Stimulated activated CD4-positive, alpha-beta T cell treated with anti-CD3 and anti-CD28 coated beads, Interleukin-12 subunit alpha, Interleukin-12 subunit beta, amount 100 ng/mL, for 24 hours (primary cell): ENCODE measurements around the gene PNPLA5.

Experiments used
- DNase-seq, 2 experiments: peaks; one replicate each; pipeline ENCODE4 v3.0.0-alpha.2; 2020; ENCODE audit warnings: low read depth in 2 of 2

PNPLA5 gene

GRCh38 chr22:43901976-43902643 is 10.3 kb upstream of the PNPLA5 start:
- DNase-seq: no peak

- no peak for DNase-seq
Observed at GRCh38 chr22:43900206-43900605, 8.4 kb upstream of the PNPLA5 start.

- no peak for DNase-seq
Observed at GRCh38 chr22:43897751-43898261, 6.0 kb upstream of the PNPLA5 start.

DNA sequence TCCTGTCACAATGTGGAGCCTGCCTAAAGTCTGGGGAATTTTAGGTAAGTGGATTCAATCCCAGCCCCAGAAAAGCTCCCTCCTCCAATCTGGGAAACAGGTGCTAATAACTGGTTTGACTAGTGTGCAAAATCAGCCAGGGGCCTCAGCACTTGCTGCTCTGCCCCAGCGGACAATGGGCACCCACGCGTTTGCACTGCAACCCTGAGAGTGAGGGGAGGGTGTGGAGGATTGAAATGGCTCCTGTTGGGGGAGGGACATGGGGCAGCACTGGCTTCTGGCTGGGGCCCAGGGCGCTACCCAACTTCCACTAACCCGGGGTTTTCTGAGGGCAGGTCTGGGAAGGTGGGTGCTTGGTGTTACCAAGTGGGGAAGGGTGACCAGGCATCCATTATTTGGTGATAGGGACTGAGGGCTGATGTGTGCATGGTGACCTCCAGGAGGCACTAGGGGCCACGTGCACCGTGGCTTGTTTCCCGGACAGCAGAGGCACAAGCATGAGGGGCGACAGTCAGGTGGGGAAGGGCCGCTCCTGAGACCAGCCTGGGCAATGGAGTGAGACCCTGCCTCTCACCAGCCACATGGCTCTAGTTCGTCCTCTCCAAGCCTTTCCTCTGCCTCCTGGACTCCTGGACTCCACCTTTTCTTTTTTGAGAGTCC is 4.3 kb upstream of the PNPLA5 start:
- DNase-seq: no peak

DNA sequence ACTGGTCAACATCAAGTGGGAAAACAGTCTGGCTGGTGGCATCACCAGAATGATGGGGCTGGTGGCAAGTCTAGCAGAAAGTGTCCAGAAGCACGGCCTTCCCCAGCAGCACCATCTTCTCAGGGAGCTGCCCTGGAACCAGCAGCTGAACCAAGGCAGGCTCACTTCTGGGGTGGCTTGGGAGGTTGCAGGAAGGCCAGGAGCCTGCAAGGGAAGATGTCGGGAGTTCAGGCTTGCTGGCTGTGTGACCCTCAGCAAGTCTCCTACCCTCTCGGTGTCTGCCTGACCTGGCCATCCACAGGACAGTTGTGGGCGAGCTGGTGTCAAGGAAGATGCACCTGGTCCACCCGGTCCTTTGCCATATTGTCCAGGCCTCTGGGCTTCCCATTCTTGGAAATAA is 2.3 kb upstream of the PNPLA5 start:
- DNase-seq: no peak

DNA sequence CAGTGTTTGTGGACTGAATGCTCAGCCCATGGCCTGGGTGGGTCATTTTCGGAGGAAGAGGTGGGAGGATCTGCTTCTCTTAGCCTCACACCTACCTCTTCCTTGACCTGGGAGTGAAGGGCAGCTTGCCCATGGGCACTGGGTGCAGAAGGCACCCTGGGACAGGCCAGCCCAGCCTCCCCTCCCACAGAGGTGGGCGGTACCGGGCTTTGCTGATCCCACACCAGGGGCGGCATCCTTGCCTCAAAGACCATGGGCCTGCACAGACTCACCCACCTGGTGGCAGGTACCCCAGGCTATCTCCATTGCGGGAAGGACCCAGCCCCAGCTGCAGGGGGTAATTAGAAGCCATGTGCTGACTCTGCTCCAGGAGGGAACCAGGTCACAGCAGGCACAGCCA is 1.5 kb upstream of the PNPLA5 start:
- no peak for DNase-seq

DNA sequence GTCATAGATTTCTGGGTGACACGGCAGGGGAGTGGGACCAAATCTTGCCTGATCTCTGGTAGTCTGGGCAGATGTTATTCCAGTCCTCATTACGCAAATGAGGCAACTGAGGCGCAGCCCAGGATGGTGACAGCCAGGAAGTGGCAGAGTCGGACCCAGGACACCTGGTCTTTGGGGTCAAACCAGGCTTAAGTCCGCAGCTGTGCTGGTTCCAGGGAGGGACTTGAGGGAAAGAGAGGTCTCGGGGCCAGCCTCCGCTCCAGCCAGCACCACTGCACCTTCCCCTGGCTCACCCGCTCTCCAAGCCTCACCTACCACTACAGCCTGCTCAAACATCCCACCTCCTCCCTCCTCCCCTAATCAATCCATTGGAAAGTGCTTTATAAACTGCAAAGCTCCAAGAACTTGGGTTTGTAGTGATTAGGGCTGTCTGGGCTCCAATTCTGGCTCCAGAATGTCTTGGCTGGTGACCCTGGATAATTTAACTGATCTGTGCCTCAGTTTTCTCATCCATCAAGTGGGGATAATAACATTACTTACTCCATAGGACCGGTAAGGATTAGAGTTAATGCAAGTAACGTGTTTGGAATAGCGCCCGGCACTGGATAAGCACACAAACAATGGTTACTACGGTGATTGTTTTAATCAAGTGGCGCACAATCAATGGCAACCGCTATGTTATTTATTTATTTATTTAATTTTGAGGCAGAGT is 526 bp upstream of the PNPLA5 start:
- DNase-seq: no peak

- DNase-seq: no peak
Observed at GRCh38 chr22:43890901-43891331, 897 bp downstream of the PNPLA5 start.

DNA sequence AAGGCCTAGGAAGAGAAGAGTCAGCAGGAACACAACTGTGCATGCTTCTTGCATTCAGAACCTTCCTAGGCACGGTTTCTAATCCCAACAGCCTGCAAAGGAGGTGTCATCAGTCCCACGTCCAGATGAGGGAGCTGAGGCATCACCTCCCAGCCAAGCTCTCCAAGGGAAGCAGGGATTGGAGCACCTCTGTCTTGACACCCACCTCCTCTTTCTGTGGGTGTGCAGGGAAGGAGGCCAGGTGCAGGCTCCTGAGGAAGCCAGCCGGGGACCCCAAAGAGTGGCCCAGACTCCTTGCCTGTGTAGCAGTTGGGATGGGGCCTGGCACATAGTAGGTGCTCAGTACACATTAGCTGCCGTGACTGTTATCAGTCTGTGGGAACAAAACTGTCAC is 2.0 kb downstream of the PNPLA5 start:
- DNase-seq: no peak

DNA sequence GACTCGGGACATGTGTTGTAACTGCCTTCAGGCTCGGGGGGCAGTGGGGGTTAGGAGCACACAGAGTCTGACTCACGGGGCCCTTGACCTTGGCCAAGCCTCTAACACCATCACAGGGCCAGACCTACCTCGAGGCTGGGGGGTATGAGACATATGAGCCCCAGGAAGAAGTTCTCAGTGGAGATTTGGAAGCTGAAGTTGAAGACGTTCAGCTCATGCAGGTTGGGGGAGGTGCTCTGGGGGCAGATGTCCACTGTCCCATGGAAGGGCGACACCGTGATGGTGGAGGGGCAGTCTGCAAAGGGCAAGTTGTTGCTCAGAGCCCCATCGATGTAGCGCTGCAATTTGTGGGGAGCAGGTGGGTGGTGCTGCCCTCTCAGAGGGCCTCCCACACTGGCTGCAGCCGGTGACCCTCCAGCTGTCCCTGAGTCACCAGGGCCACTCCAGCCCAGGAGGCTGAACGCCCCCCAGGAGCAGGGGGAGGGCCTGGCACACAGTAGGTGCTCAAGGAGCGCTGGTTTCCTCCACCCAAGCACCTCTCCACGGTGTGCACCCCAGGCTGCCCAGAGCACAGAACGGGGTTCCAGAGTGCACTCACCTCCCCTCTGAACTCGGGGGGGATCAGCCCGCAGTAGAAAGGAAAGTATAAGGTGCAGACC is 2.5 kb downstream of the PNPLA5 start:
- no peak for DNase-seq

DNA sequence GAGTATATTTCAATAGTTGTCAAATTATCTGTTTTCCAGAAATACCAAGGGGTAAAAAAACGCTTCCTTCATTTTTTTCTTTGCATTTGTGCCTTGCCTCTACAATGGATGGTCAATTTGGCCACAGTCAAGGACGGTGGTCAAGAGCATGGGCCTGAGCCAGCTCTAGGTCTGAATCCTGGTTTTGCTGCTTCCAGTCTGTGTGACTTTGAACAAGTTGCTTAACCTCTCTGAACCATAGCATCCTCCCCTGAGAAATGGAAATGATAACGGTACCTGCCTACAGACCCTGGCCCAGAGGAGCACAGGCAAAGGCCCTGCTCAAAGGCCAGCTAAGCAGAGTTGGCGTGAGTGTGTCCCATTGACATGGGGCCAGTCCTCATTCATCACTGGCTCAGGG is 3.1 kb downstream of the PNPLA5 start:
- DNase-seq: no peak

DNA sequence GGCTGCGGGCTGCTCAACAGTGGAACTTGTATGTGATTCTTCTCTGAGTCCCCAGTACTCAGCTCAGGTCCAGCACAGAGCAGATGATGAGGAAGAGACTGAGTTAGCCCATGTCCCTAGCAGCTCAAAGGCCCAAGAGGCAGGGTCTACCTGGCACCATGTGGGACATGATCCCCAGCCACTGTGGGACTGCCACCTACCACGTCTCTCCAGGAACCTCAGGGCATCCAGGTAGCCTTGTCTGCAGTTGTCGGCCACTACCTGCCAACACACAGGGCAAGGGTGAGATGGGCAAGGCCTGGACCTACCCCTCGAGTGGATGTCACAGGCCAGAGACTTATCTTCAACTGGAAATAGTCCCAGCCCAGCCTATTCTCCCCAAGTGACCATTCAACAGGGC is 4.4 kb downstream of the PNPLA5 start:
- DNase-seq: no peak

- no peak for DNase-seq
Observed at GRCh38 chr22:43886231-43886630, 5.6 kb downstream of the PNPLA5 start.

GRCh38 chr22:43885786-43886185 is 6.0 kb downstream of the PNPLA5 start:
- no peak for DNase-seq

DNA sequence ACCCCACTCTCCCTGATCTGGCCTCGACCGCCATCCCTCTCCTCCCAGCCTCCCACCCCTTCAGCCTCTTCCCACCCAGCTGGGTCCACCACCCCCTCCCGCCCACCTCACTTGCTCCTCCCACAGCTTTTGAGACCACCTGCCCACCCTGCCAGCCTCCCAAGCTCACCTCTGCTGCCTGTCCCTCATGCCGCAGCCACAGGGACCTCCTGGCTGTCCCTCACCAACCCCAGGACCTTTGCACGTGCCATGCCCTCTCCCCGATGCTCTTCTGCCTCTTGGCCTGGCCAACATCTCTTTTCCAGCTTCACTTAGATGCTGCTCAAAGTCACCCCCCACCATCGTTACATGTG is 6.5 kb downstream of the PNPLA5 start:
- DNase-seq: no peak

GRCh38 chr22:43884600-43885318 is 7.1 kb downstream of the PNPLA5 start:
- DNase-seq: peak in 1 of 2 experiments; percentile 66

DNA sequence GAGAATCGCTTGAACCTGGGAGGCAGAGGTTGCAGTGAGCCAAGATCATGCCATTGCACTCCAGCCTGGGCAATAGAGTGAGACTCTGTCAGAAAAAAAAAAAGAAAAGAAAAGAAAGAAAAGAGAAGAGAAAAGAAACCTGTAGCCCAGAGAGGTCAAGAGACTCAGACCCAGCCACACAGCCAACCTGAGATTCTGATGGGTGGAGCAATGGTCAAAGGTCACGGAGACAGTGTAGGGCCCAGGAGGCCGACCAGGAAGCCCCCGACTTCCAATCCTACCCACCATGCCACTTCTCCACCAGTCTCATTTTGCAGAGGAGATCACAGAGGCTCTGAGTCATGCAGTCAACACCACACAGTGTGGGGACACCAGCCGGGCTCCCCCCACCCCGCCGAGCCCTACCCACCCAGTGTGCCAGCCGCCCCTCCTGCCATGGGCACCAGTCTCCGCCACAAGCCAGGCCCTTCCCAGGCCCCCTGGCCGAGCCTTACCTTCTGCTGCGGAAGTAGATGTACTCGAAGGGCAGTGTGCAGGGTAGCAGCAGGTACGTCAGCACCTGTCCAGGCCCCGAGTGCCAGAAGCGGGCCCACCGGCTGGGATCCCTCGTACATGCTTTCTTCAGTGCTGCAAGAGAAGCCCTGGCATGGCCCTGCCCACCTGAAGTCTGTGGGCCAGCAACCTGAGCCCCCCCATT is 7.9 kb downstream of the PNPLA5 start:
- DNase-seq: no peak

GRCh38 chr22:43883012-43883661 is 8.7 kb downstream of the PNPLA5 start:
- peak in 1 of 2 experiments; percentile 31 for DNase-seq

DNA sequence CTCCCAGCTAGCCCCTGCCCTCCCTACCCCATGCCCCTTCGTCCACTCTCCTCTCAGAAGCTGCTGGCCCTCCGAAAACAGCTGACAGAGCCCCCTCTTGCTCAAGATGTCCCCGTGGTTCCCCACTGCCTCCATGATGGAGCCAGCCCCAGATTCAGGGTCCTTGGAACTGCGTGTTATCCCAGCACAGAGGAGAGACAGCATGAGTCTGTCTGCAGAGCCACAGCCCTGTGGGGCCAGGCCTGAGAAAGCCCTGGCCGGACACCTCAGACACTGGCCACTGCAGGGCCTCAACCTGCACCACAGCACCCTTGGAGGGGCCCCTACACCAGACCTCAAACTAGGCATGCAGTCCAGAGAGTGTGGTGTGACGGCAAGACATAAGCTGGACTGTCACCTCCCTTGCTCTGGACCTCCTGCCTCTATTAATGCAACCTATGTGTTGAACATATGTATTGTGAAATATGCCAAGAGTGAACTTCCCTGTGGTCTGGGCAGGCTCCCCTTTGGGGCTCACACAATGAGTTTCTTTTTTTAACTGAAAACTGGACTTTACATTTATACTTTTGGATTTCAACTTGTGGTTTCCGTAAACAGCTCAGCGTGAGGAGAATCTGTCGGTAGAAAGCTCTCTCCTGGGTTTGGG is 9.6 kb downstream of the PNPLA5 start:
- DNase-seq: no peak
